Endothelial cell of umbilical vein (primary cell): Measurements from ENCODE around the gene ZNF800. TPM values are rescaled to one million over a fixed set of nuclear protein-coding genes. Genes with fewer than 3 reads are reported as not detected.

Experiments used
- BruUV-seq: library from RNA; stranded (reverse); fragments of 400-500 nt; replicated peaks from 2 replicates; lab custom pipeline; 2021; lab: Mats Ljungman, UMichigan
- CTCF ChIA-PET: fragments of 300-600, 350-600 bp; sonication (Branson Sonifier 250); formaldehyde crosslinking; loops from one replicate; lab custom pipeline; 2021; ENCODE audit warnings: antibody characterized with exemption, inconsistent platforms; lab: Charles Lee
- POLR2A ChIA-PET: fragments of 300-600, 350-600 bp; sonication (Branson Sonifier 250); formaldehyde crosslinking; loops from one replicate; lab custom pipeline; 2021; ENCODE audit warnings: antibody characterized with exemption, inconsistent platforms; lab: Charles Lee
- DNase-seq: peaks from one replicate; pipeline ENCODE4 v3.0.0-alpha.2; 2011; ENCODE audit warnings: low read depth, low spot score
- FAIRE-seq: peaks from 2 replicates; lab custom pipeline; 2011; peaks lifted over from hg19 to GRCh38; lab: Jason Lieb, UNC
- H2AFZ ChIP-seq: 2 replicates; pipeline ENCODE4 v1.6.0; 2012; ENCODE audit warnings: low read depth, low read length, control low read depth, inconsistent platforms
- H3K27ac ChIP-seq: 2 replicates; pipeline ENCODE4 v1.5.1; 2011; ENCODE audit warnings: low read depth, mild to moderate bottlenecking, control low read depth, low read length, moderate library complexity; ENCODE audit not compliant: insufficient read depth
- H3K27me3 ChIP-seq, 2 experiments: 2 replicates each; pipeline versions ENCODE4 v1.6.0 to v1.6.1; 2011; ENCODE audit warnings: low read length in 2 of 2, mixed read lengths in 1 of 2; ENCODE audit not compliant: control insufficient read depth in 2 of 2, insufficient read depth in 2 of 2
- H3K36me3 ChIP-seq, 2 experiments: 2 replicates in 1 of 2; 3 replicates in 1 of 2; pipeline ENCODE4 v1.5.1; 2011; ENCODE audit warnings: low read length in 2 of 2, mild to moderate bottlenecking in 1 of 2, moderate library complexity in 1 of 2; ENCODE audit not compliant: control insufficient read depth in 2 of 2, insufficient read depth in 2 of 2; ENCODE audit errors: extremely low read depth in 1 of 2
- H3K4me1 ChIP-seq: 3 replicates; pipeline ENCODE4 v1.5.1; 2011; ENCODE audit warnings: mild to moderate bottlenecking, low read length; ENCODE audit not compliant: control insufficient read depth, insufficient read depth; ENCODE audit errors: extremely low read depth
- H3K4me2 ChIP-seq: 2 replicates; pipeline ENCODE4 v1.6.1; 2011; ENCODE audit warnings: low read length, control low read depth, mixed read lengths; ENCODE audit not compliant: insufficient read depth
- H3K4me3 ChIP-seq, 3 experiments: fragments of 200-600 bp in 1 of 3; sonication (generic), shearing (Covaris generic) in 1 of 3; replicated peaks in 1 of 3; 2 replicates each; pipeline ENCODE4 v1.5.1; 2011 to 2016; ENCODE audit warnings: control low read depth in 3 of 3, low read length in 3 of 3, mild to moderate bottlenecking in 2 of 3, inconsistent platforms in 1 of 3, low read depth in 1 of 3, moderate library complexity in 1 of 3; ENCODE audit not compliant: insufficient read depth in 1 of 3
- H3K79me2 ChIP-seq: 2 replicates; pipeline ENCODE4 v1.6.0; 2012; ENCODE audit warnings: low read length, inconsistent platforms; ENCODE audit not compliant: control insufficient read depth, insufficient read depth
- H3K9ac ChIP-seq: replicated peaks from 2 replicates; pipeline ENCODE3; 2011; ENCODE audit warnings: low read length, control low read depth; ENCODE audit not compliant: insufficient read depth; ENCODE audit errors: extremely low read depth
- H3K9me1 ChIP-seq: replicated peaks from 3 replicates; pipeline ENCODE4 v1.6.0; 2011; ENCODE audit warnings: mild to moderate bottlenecking, low read length; ENCODE audit not compliant: control insufficient read depth, insufficient read depth; ENCODE audit errors: extremely low read depth
- H3K9me3 ChIP-seq: replicated peaks from 2 replicates; pipeline ENCODE4 v1.5.1; 2012; ENCODE audit warnings: low read length, inconsistent platforms; ENCODE audit not compliant: control insufficient read depth, insufficient read depth
- H4K20me1 ChIP-seq: replicated peaks from 2 replicates; pipeline ENCODE3; 2011; ENCODE audit warnings: mild to moderate bottlenecking, low read length; ENCODE audit not compliant: control insufficient read depth, insufficient read depth; ENCODE audit errors: extremely low read depth
- EZH2 ChIP-seq: IDR thresholded peaks from 2 replicates; pipeline ENCODE4 v1.6.1; 2012; ENCODE audit warnings: borderline replicate concordance, low read depth, mild to moderate bottlenecking, moderate library complexity, low read length, inconsistent platforms; ENCODE audit not compliant: severe bottlenecking
- FOS ChIP-seq: IDR thresholded peaks from 2 replicates; pipeline ENCODE4 v1.6.1; 2011; ENCODE audit warnings: mild to moderate bottlenecking, low read length, moderate library complexity, borderline replicate concordance; ENCODE audit not compliant: insufficient read depth
- GATA2 ChIP-seq: IDR thresholded peaks from 2 replicates; pipeline ENCODE4 v1.7.0; 2011; ENCODE audit warnings: low read depth, mild to moderate bottlenecking, moderate library complexity, mixed read lengths, low read length; ENCODE audit not compliant: insufficient read length, insufficient read depth
- JUN ChIP-seq: IDR thresholded peaks from 2 replicates; pipeline ENCODE4 v1.6.1; 2011; ENCODE audit warnings: borderline replicate concordance, low read depth; ENCODE audit not compliant: insufficient read length, insufficient read depth
- MAX ChIP-seq: IDR thresholded peaks from 2 replicates; pipeline ENCODE4 v1.6.1; 2011; ENCODE audit not compliant: insufficient read depth, insufficient read length
- MYC ChIP-seq: IDR thresholded peaks from one replicate; pipeline ENCODE4 v1.6.1; 2011; ENCODE audit warnings: mild to moderate bottlenecking, low read depth, low read length
- POLR2A ChIP-seq: IDR thresholded peaks from 2 replicates; pipeline ENCODE4 v1.6.1; 2012; ENCODE audit warnings: low read depth, mild to moderate bottlenecking, control low read depth, low read length
- POLR2AphosphoS5 ChIP-seq: IDR thresholded peaks from 2 replicates; pipeline ENCODE4 v1.6.1; 2012; ENCODE audit warnings: low read depth, mild to moderate bottlenecking, control low read depth, low read length, moderate library complexity; ENCODE audit not compliant: insufficient read depth
- dilution Hi-C: fragments of 300-500 bp; cut with MboI; formaldehyde crosslinking; loops from one replicate; pipeline ENCODE4 v1.15.0; 2019; ENCODE audit warnings: low sequenced_read_pairs; ENCODE audit not compliant: extremely low pct_ligation_motif_present
- intact Hi-C: fragments of 100-400 bp; cut with micrococcal nuclease; formaldehyde crosslinking; loops from one replicate; pipeline ENCODE4 v1.10.0; 2022
- polyA plus RNA-seq, 4 experiments: library from polyadenylated mRNA; depleted of rRNA in 3 of 4; stranded (reverse) in 3 of 4; unstranded in 1 of 4; fragments of >200 nt; gene quantifications; 2 replicates each; pipeline versions ENCODE4 v1.2.1 to v1.2.3, GENCODE V29; 2011 to 2012; ENCODE audit warnings: missing spikeins in 1 of 4
- total RNA-seq: library from RNA; stranded (reverse); gene quantifications from 2 replicates; pipeline ENCODE4 v1.2.3, GENCODE V29; 2021
- TF ChIP-seq, protein P1 (sequence below), 2 donors: IDR thresholded peaks; 1 replicate in 1 of 2; 2 replicates in 1 of 2; pipeline ENCODE4 v1.5.1; 2011; ENCODE audit warnings: low read length in 2 of 2, mild to moderate bottlenecking in 2 of 2, moderate library complexity in 2 of 2, control low read depth in 1 of 2, inconsistent platforms in 1 of 2, low read depth in 1 of 2; ENCODE audit not compliant: insufficient read depth in 1 of 2; ENCODE audit errors: extremely low read depth in 1 of 2

ZNF800 gene
- total and polyA plus RNA-seq, 2 donors (not counting 3 experiments of a cell fraction or from before 2014, with no cell fraction given) = 10.9 to 35.4 TPM

DNA sequence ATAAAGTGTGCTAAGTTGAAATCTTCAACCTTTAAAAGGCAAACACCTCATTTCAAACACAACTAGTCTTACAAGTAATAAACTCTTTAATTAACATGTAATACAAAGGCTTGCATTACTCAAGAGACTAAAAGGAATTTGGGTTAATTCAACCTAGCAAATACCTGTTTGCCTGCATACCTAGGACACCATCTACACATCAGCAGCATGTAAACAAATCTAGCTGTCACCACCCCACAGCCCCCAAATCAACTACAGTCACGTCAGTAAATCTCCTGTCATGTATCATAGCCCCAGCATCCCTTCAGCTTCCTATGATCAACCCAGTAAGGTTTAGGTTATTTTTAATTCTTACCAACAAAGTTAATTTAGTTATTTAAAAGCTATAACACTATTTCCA is 33.5 kb downstream of the ZNF800 start:
- TF ChIP-seq POLR2AphosphoS5 = no peak
- TF ChIP-seq GATA2 = no peak
- TF ChIP-seq JUN = no peak
- no peak for TF ChIP-seq MYC
- no peak for TF ChIP-seq EZH2
- Histone ChIP-seq H3K4me3 (no peak overlapping the region), H3K27ac (no peak overlapping the region), H4K20me1 (peaks cover 10% of the 10 kb centered on the region), H3K9ac (no peak overlapping the region), H3K9me1 (no peaks in the 10 kb centered on the region), H3K27me3 (no peaks in the 10 kb centered on the region), H3K9me3 (no peaks in the 10 kb centered on the region), H3K79me2 (peaks cover 8% of the 10 kb centered on the region), H3K4me1 (peaks cover 3% of the 10 kb centered on the region), H2AFZ (no peak overlapping the region), H3K36me3 (peaks cover 6 to 11% of the 10 kb centered on the region in 2 experiments), H3K4me2 (no peak overlapping the region)
- ChIA-PET POLR2A (no interaction called here), CTCF (no interaction called here)
- no peak for FAIRE-seq
- dilution Hi-C loops = no loop called here
- intact Hi-C loops = no loop called here
- DNase-seq = no peak
- no TSS peak for BruUV-seq

GRCh38 chr7:127353897-127354296 is 38.6 kb downstream of the ZNF800 start:
- H3K9ac ChIP-seq = no peak overlapping the region
- intact Hi-C loops = no loop called here
- no peaks in the 10 kb centered on the region for H3K4me1 ChIP-seq
- FAIRE-seq = no peak
- dilution Hi-C loops = no loop called here
- no peaks in the 10 kb centered on the region for H3K27me3 ChIP-seq
- POLR2A ChIA-PET = no interaction called here
- no peak overlapping the region for H3K4me2 ChIP-seq
- no peaks in the 10 kb centered on the region for H3K79me2 ChIP-seq
- peaks cover 2% of the 10 kb centered on the region for H4K20me1 ChIP-seq
- no peak for DNase-seq
- no peaks in the 10 kb centered on the region for H3K9me3 ChIP-seq
- CTCF ChIA-PET = interaction anchor here (1.2 kb wide), 1 partner anchor 14 kb away, joined by 3 read pairs; no protein-coding TSS in a partner anchor
- H3K36me3 ChIP-seq = peaks cover 2 to 3% of the 10 kb centered on the region in 2 experiments
- H3K27ac ChIP-seq = no peak overlapping the region
- TF ChIP-seq MAX = no peak
- TF ChIP-seq MYC = no peak
- TF ChIP-seq POLR2A = no peak
- TF ChIP-seq JUN = no peak
- TF ChIP-seq, protein P1, sequence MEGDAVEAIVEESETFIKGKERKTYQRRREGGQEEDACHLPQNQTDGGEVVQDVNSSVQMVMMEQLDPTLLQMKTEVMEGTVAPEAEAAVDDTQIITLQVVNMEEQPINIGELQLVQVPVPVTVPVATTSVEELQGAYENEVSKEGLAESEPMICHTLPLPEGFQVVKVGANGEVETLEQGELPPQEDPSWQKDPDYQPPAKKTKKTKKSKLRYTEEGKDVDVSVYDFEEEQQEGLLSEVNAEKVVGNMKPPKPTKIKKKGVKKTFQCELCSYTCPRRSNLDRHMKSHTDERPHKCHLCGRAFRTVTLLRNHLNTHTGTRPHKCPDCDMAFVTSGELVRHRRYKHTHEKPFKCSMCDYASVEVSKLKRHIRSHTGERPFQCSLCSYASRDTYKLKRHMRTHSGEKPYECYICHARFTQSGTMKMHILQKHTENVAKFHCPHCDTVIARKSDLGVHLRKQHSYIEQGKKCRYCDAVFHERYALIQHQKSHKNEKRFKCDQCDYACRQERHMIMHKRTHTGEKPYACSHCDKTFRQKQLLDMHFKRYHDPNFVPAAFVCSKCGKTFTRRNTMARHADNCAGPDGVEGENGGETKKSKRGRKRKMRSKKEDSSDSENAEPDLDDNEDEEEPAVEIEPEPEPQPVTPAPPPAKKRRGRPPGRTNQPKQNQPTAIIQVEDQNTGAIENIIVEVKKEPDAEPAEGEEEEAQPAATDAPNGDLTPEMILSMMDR (IDR thresholded peaks at IDR 0.05; ENCODE audit: extremely low read depth in 1 of 2, insufficient read depth in 1 of 2, low read depth in 1 of 2, low read length in 2 of 2) = no peak
- TF ChIP-seq FOS = no peak
- TF ChIP-seq GATA2 = no peak
- no peak for TF ChIP-seq EZH2
- no peak for TF ChIP-seq POLR2AphosphoS5
- BruUV-seq = no TSS peak
- H2AFZ ChIP-seq = no peak overlapping the region
- H3K4me3 ChIP-seq = no peak overlapping the region
- no peaks in the 10 kb centered on the region for H3K9me1 ChIP-seq
